Ovary (tissue), 3 donors: ENCODE measurements around the gene CILP.

ENCODE experiments used
- CTCF ChIP-seq, 3 donors: fragments of 450-650 bp in 2 of 3; fragments of 200-600 bp in 1 of 3; IDR thresholded peaks; one replicate each; pipeline versions ENCODE4 v1.5.1 to v1.8.0; 2016 to 2022; ENCODE audit warnings: antibody characterized with exemption in 3 of 3, mild to moderate bottlenecking in 1 of 3
- EP300 ChIP-seq: sonication (generic); formaldehyde crosslinking; IDR thresholded peaks from one replicate; pipeline ENCODE4 v1.6.1; 2017; ENCODE audit warnings: antibody characterized with exemption
- donor health status: DM: no; HTN: no; CAD: no.

- TF ChIP-seq CTCF (IDR thresholded peaks at IDR 0.05) (no peak), EP300 (no peak)
Measured at GRCh38 chr15:65182538-65182937, 28.7 kb downstream of the CILP start.
